ENCODE measurements around the gene CORIN.

The CORIN gene

GRCh38 chr4:47838445-47838844, 578 bp upstream of the CORIN start:
- peaks cover 15% of the 10 kb centered on the region for H3F3A ChIP-seq (ENCODE audit: control insufficient read depth, insufficient read depth)
- TF ChIP-seq, protein P1, sequence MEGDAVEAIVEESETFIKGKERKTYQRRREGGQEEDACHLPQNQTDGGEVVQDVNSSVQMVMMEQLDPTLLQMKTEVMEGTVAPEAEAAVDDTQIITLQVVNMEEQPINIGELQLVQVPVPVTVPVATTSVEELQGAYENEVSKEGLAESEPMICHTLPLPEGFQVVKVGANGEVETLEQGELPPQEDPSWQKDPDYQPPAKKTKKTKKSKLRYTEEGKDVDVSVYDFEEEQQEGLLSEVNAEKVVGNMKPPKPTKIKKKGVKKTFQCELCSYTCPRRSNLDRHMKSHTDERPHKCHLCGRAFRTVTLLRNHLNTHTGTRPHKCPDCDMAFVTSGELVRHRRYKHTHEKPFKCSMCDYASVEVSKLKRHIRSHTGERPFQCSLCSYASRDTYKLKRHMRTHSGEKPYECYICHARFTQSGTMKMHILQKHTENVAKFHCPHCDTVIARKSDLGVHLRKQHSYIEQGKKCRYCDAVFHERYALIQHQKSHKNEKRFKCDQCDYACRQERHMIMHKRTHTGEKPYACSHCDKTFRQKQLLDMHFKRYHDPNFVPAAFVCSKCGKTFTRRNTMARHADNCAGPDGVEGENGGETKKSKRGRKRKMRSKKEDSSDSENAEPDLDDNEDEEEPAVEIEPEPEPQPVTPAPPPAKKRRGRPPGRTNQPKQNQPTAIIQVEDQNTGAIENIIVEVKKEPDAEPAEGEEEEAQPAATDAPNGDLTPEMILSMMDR (IDR thresholded peaks at IDR 0.05; ENCODE audit: low read depth, low read length, poor library complexity, severe bottlenecking): peak; percentile 10
- no peak for TF ChIP-seq EZH2phosphoT487 (IDR thresholded peaks at IDR 0.05; ENCODE audit: borderline replicate concordance, low read length)
- H3K9me2 ChIP-seq (replicated peaks; ENCODE audit: control insufficient read depth, low read length): no peaks in the 10 kb centered on the region
- H3K79me2 ChIP-seq (ENCODE audit: control insufficient read depth, low read length): no peaks in the 10 kb centered on the region
- no peak overlapping the region for H3K4me2 ChIP-seq (ENCODE audit: low read length)
- no peaks in the 10 kb centered on the region for H3K9me3 ChIP-seq (ENCODE audit: control insufficient read depth, insufficient read depth, low read length)
- H3K4me1 ChIP-seq (ENCODE audit: control insufficient read depth, low read length): peaks cover 26% of the 10 kb centered on the region
- H3K36me3 ChIP-seq (ENCODE audit: control insufficient read depth, low read length): peaks cover 2% of the 10 kb centered on the region; the same call in 1 of the 2 replicates
- H3K4me3 ChIP-seq (ENCODE audit: low read length): no peak overlapping the region
- no peak overlapping the region for H3K27ac ChIP-seq (ENCODE audit: low read depth, low read length)
- H3K27me3 ChIP-seq (ENCODE audit: control insufficient read depth, low read length): peaks cover 11% of the 10 kb centered on the region
- H4K20me1 ChIP-seq (ENCODE audit: control insufficient read depth, insufficient read depth, low read depth, low read length): no peaks in the 10 kb centered on the region

GRCh38 chr4:47837094-47837907, 566 bp downstream of the CORIN start:
- Histone ChIP-seq H3F3A (ENCODE audit: control insufficient read depth, insufficient read depth) (peaks cover 15% of the 10 kb centered on the region), H3K79me2 (ENCODE audit: control insufficient read depth, low read length) (no peaks in the 10 kb centered on the region), H3K9me3 (ENCODE audit: control insufficient read depth, insufficient read depth, low read length) (peaks cover 4% of the 10 kb centered on the region), H3K36me3 (ENCODE audit: control insufficient read depth, low read length) (no peaks in the 10 kb centered on the region), H3K4me3 (ENCODE audit: low read length) (peak overlapping the region; percentile 73), H3K9me2 (replicated peaks; ENCODE audit: control insufficient read depth, low read length) (no peaks in the 10 kb centered on the region), H3K4me2 (ENCODE audit: low read length) (peak overlapping the region; percentile 90), H4K20me1 (ENCODE audit: control insufficient read depth, insufficient read depth, low read depth, low read length) (no peaks in the 10 kb centered on the region), H3K4me1 (ENCODE audit: control insufficient read depth, low read length) (peaks cover 26% of the 10 kb centered on the region), H3K27ac (ENCODE audit: low read depth, low read length) (no peak overlapping the region), H3K27me3 (ENCODE audit: control insufficient read depth, low read length) (peaks cover 11% of the 10 kb centered on the region)
- no peak for TF ChIP-seq EZH2phosphoT487 (IDR thresholded peaks at IDR 0.05; ENCODE audit: borderline replicate concordance, low read length)
- TF ChIP-seq, protein P1 (IDR thresholded peaks at IDR 0.05; ENCODE audit: low read depth, low read length, poor library complexity, severe bottlenecking): peak; percentile 13

DNA sequence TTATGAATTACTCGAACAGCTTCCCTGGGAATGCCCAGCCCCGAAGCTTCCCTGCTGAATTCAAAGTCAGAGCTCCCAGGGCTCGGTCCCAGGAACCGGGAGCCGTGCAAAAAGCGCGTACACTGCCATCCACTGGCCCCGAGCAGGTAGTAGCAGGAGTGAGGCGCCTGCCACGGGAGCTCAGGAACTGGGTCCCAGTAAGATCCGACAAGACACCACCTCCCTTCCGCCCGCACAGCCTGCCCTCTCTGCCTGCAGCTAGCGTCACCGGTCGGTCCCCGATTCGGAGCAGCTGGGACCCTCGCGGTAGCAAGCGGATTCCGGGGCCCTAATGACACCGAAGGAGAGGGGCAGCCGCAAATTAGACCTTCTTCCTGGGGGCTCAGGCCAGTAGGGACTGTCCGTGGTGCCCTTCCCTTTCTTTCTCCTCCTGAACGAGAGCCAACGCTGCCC, 1.2 kb downstream of the CORIN start:
- no peak for TF ChIP-seq EZH2phosphoT487 (IDR thresholded peaks at IDR 0.05; ENCODE audit: borderline replicate concordance, low read length)
- TF ChIP-seq, protein P1 (IDR thresholded peaks at IDR 0.05; ENCODE audit: low read depth, low read length, poor library complexity, severe bottlenecking): peak; percentile 71
- Histone ChIP-seq H3K9me3 (ENCODE audit: control insufficient read depth, insufficient read depth, low read length) (peaks cover 4% of the 10 kb centered on the region), H3K9me2 (replicated peaks; ENCODE audit: control insufficient read depth, low read length) (no peaks in the 10 kb centered on the region), H3K27me3 (ENCODE audit: control insufficient read depth, low read length) (peaks cover 11% of the 10 kb centered on the region), H3K79me2 (ENCODE audit: control insufficient read depth, low read length) (no peaks in the 10 kb centered on the region), H4K20me1 (ENCODE audit: control insufficient read depth, insufficient read depth, low read depth, low read length) (no peaks in the 10 kb centered on the region), H3K36me3 (ENCODE audit: control insufficient read depth, low read length) (no peaks in the 10 kb centered on the region), H3F3A (ENCODE audit: control insufficient read depth, insufficient read depth) (peaks cover 15% of the 10 kb centered on the region), H3K4me3 (ENCODE audit: low read length) (peak overlapping the region; percentile 73), H3K27ac (ENCODE audit: low read depth, low read length) (no peak overlapping the region), H3K4me1 (ENCODE audit: control insufficient read depth, low read length) (peaks cover 26% of the 10 kb centered on the region), H3K4me2 (ENCODE audit: low read length) (peak overlapping the region; percentile 90)
